NCI-H187 (cell line): Measurements from ENCODE around the gene FRMD3.

Experiments
- DNase-seq, 2 experiments: peaks; one replicate each; lab custom pipeline; 2025; lab: John Stamatoyannopoulos, UW

Gene FRMD3

DNA sequence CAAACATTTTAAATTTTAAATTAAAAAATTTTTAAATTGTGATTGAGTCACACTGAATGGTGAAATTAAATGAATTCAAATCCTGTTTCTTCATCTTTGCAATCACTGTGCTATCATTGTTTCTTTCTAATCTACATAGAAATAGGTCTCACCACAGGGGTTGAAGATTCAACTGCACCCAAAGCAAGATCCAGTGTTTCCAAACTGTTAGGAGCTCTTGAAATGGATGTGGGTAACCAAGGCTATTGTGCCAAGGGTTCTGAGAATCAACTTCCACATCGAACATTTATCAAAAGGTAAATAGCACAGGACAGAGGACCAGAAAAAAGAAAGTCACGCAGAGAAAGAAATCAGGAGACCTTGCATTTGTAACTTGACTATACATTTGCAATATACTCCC is 302.7 kb downstream of the FRMD3 start:
- no peak for DNase-seq

DNA sequence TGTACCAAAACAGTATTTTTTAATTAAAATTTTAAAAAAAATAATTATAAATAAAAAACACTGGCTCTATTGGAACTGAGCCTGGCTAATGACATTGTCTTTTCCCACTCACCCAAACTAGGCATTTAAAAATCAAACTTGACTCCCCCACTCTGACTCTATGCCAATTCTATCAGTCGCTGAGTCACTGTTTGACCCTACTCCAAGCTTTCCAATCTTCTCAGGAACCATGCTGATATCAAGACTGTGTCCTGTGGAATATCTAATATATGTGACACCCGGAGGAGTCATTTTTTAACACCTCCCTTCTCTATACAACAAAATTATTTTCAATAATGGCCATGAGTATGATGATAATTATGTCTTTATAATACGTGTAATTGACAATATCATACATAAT is 303.7 kb downstream of the FRMD3 start:
- DNase-seq = no peak

DNA sequence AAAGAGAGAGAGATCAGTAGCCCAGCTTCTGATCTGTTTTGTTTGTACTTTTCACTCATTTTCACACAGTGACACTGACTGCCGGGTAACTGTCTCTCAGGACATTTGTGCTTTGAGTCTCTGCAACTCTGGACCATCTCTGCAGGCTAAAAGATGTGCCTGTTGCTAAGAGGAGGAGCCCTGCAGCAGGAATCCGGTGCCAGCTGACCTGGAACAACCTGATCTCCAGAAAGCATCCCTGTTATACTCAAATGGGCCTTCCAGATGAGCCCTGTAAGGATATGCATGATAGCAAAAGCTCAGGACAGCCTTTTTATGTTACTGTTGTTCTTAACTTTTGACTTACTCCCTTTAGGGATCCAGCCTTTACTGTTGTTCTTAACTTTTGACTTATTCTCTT is 304.6 kb downstream of the FRMD3 start:
- no peak for DNase-seq

- no peak for DNase-seq
Measured at GRCh38 chr9:83231039-83231438, 307.2 kb downstream of the FRMD3 start.

GRCh38 chr9:83220730-83221129 is 317.5 kb downstream of the FRMD3 start:
- no peak for DNase-seq

DNA sequence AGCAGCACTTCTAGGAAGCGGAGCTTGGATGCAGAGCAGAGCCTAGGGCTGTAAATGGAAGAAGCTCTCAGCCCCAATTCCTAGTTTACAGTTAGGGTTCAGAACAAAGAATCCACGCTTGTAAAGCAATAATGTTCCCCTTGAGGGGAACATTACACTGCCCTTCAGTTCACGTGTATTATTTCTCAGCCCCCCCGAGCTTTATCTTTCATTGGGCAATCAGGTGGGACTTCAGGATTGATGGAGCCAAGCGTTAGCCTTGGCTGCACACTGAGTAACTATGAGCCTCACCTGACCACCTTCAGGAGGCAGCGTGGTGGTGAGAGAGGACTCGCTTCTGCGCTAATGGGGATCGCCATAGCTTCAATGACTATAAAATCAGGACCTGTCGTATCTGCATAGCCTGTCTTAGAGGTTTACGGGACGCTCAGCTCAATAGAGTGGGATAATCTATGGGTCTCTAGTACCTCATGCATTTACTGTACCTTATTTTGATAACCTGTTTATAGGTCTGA is 318.2 kb downstream of the FRMD3 start:
- DNase-seq = peak in 1 of 2 experiments; percentile 14

- DNase-seq = peak; percentile 48 to 71
Measured at GRCh38 chr9:83219154-83219923, 318.9 kb downstream of the FRMD3 start.

DNA sequence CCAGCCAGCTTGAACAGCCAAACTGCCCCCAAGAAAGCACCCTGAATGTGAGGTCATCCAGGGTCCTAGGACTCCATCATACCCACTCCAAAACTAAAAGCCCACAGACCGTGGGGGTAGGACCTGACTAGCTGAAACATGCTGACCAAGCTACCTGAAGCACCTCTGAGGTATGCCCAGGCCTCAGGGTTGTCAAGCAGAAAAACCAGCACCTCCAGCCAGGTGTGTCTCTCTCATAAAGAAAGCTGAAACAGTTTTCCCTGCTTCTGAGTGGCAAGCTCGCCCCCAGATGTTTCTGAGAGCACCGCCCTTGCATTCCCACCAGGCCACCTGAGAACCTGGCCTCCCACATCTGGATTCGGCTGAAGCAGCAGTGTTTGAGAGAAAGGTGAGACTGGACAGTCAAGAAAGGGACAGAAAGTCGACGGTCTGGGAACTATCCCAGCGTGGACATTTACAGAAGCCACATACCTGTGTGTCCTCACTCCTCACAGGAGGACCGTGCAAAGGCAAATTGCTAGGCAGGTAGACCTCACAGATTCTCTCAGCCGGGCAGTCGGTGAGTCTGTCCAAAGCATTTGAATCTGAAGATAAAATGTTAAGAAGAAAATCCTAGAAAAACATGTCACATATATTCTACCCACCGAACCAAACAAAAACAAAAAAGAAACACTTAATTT is 319.6 kb downstream of the FRMD3 start:
- DNase-seq = no peak

DNA sequence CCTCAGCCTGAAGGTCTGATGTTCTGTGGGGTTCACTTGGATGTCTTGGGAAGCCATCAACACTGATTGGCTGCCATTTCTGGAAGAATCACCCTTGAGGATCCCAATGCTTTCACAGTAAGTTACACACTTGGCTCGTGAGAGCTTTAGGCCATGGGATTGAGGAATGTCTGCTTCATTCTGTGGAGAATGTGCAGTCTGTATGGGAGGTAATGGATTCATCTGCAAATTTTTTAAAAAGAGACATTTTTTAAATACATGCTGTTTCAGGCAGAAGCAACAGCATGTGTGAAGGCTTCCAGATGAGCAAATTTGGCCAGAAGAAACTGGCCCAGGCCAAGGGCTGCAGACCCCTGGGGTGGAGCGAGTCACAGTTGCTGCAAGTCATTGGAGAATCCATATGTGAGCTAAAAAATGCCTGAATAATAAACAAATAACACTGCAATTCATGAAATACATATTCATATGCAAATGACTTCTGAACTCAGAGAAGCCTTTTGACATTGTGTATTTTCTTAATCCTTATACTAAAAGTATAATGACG is 328.9 kb downstream of the FRMD3 start:
- no peak for DNase-seq

DNA sequence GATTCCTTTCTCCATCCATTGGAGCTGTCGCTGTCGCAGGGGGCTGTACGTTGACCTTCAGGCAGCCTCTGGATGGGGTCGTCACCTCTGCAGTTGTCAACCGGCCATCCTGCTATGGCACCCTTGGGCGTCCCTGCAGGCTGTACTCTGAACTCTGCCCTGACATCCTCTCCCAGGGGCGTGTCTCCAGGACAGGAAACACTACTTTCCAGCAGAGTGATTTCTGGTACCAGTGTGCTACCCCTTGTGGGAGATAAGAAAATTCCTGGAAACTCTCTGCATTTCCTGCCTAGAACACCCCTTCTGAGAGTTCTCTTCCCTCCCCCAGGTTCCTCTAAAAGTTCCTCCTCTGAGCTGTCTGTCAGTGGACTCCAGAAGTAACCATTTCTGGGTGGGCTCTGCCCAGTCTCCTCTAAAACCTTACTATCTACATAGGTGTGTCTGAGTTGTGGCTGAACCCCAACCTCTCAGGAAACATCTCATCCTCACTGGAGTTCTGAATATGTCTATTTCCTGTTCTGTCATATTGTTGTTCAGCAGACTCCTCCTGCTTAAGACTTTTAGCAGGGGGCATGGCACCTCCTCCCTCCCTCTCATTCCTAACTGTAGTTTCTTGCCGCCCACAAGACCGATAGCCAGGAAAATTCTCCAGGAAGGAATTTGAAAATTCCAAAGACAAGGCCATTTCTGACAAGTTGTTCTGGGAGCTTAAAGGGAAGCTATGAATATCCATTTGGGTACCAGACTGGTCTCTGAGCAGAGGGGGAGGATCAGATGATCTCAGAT is 329.9 kb downstream of the FRMD3 start:
- no peak for DNase-seq

- no peak for DNase-seq
Measured at GRCh38 chr9:83204047-83204446, 334.2 kb downstream of the FRMD3 start.

DNA sequence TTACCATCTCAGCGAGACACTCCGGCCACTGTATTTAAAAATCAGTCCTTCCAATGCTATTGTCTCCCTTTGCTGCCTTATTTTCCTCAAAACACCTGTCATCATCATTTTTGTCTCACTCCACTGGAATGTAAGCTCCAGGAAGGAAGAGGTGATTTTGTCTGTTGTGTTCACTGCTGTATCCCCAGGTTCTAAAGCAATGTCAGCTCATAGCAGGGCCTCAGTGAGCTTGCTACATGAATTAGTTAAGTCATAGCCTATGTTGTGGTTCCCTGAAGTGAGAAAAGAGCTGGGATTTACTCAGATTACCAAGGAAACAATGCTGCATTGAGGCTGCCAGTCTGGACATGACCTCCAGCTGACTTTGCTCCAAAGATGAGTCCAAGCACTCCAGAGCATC is 337.7 kb downstream of the FRMD3 start:
- DNase-seq = no peak

- no peak for DNase-seq
Measured at GRCh38 chr9:83199832-83200231, 338.4 kb downstream of the FRMD3 start.

- no peak for DNase-seq
Measured at GRCh38 chr9:83199240-83199639, 339.0 kb downstream of the FRMD3 start.

GRCh38 chr9:83198371-83198770 is 339.8 kb downstream of the FRMD3 start:
- no peak for DNase-seq

- DNase-seq = no peak
Measured at GRCh38 chr9:83197591-83197990, 340.6 kb downstream of the FRMD3 start.

DNA sequence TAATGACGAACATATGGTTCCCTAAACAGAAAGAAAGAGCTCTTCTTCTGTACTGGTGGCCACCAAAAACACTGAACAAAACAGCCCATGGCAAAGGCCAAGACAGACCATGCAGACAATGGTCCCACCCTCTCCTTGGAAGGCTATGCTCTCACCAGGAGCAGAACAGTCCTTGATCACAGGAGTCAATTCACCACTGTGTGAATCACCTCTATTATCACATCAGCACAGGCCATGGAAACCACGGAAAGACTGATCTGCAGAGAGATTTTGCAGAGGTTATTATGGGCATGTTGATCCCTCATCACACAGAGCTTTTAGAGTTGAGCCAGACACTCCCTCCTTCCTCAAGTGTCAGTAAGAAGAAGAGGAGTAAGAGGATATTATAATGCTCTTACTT is 341.3 kb downstream of the FRMD3 start:
- no peak for DNase-seq
